A549 (cell line): ENCODE results near the gene LDLRAD4.

Experiments
- CHD2 ChIP-seq: fragments of 150-350 bp; IDR thresholded peaks from 2 replicates; pipeline ENCODE4 v1.6.1; 2014; ENCODE audit warnings: low read length; ENCODE audit not compliant: partially characterized antibody
- JUN ChIP-seq, 2 experiments: fragments of >200 bp; sonication (Bioruptor Twin); formaldehyde crosslinking; IDR thresholded peaks; 2 replicates in 1 of 2; 3 replicates in 1 of 2; pipeline ENCODE4 v1.6.1; 2016 to 2017
- MAZ ChIP-seq: fragments of 150-350 bp; IDR thresholded peaks from 2 replicates; pipeline ENCODE4 v1.6.1; 2014; ENCODE audit warnings: antibody characterized with exemption, low read depth, low read length, borderline replicate concordance
- SMC3 ChIP-seq: fragments of >200 bp; sonication (Bioruptor Twin); formaldehyde crosslinking; IDR thresholded peaks from 3 replicates; pipeline ENCODE4 v1.6.1; 2018; ENCODE audit warnings: inconsistent platforms
- TF ChIP-seq, protein P1 (sequence below): fragments of 450-650 bp; IDR thresholded peaks from 2 replicates; pipeline ENCODE4 v1.6.1; 2014; ENCODE audit warnings: antibody characterized with exemption
- TF ChIP-seq, protein P2 (sequence below): fragments of 200-600 bp; sonication (generic); IDR thresholded peaks from 2 replicates; pipeline ENCODE4 v1.6.1; 2016; ENCODE audit warnings: antibody characterized with exemption, mild to moderate bottlenecking, moderate library complexity
- TF ChIP-seq, protein P3 (sequence below): fragments of >200 bp; sonication (Bioruptor Twin); formaldehyde crosslinking; IDR thresholded peaks from 3 replicates; pipeline ENCODE4 v1.5.1; 2016

DNA sequence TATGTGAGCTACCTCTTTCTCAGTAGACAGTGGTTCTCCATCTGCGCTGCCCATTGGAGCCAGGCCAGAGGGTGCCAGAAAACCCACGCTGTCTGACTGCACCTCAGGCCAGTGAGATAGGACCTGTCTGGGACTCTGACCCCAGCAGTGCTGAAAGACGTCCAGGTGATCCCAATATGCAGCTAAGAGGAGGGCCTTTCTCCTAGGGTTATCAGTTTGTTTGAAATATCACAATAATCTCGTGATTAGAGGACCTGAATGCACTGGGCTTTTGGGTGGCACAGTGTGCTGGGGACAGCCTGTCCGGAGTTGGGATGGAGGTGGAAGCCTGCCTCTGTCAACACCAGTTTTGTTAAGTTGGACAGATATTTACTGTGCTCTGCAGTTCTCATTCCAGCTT lies 216.3 kb downstream of the LDLRAD4 start:
- TF ChIP-seq, protein P1, sequence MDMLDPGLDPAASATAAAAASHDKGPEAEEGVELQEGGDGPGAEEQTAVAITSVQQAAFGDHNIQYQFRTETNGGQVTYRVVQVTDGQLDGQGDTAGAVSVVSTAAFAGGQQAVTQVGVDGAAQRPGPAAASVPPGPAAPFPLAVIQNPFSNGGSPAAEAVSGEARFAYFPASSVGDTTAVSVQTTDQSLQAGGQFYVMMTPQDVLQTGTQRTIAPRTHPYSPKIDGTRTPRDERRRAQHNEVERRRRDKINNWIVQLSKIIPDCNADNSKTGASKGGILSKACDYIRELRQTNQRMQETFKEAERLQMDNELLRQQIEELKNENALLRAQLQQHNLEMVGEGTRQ, result no peak
- TF ChIP-seq JUN (IDR thresholded peaks at IDR 0.05), result no peak
- TF ChIP-seq, protein P2, sequence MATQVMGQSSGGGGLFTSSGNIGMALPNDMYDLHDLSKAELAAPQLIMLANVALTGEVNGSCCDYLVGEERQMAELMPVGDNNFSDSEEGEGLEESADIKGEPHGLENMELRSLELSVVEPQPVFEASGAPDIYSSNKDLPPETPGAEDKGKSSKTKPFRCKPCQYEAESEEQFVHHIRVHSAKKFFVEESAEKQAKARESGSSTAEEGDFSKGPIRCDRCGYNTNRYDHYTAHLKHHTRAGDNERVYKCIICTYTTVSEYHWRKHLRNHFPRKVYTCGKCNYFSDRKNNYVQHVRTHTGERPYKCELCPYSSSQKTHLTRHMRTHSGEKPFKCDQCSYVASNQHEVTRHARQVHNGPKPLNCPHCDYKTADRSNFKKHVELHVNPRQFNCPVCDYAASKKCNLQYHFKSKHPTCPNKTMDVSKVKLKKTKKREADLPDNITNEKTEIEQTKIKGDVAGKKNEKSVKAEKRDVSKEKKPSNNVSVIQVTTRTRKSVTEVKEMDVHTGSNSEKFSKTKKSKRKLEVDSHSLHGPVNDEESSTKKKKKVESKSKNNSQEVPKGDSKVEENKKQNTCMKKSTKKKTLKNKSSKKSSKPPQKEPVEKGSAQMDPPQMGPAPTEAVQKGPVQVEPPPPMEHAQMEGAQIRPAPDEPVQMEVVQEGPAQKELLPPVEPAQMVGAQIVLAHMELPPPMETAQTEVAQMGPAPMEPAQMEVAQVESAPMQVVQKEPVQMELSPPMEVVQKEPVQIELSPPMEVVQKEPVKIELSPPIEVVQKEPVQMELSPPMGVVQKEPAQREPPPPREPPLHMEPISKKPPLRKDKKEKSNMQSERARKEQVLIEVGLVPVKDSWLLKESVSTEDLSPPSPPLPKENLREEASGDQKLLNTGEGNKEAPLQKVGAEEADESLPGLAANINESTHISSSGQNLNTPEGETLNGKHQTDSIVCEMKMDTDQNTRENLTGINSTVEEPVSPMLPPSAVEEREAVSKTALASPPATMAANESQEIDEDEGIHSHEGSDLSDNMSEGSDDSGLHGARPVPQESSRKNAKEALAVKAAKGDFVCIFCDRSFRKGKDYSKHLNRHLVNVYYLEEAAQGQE, result no peak
- TF ChIP-seq SMC3, result no peak
- TF ChIP-seq, protein P3, sequence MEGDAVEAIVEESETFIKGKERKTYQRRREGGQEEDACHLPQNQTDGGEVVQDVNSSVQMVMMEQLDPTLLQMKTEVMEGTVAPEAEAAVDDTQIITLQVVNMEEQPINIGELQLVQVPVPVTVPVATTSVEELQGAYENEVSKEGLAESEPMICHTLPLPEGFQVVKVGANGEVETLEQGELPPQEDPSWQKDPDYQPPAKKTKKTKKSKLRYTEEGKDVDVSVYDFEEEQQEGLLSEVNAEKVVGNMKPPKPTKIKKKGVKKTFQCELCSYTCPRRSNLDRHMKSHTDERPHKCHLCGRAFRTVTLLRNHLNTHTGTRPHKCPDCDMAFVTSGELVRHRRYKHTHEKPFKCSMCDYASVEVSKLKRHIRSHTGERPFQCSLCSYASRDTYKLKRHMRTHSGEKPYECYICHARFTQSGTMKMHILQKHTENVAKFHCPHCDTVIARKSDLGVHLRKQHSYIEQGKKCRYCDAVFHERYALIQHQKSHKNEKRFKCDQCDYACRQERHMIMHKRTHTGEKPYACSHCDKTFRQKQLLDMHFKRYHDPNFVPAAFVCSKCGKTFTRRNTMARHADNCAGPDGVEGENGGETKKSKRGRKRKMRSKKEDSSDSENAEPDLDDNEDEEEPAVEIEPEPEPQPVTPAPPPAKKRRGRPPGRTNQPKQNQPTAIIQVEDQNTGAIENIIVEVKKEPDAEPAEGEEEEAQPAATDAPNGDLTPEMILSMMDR, result no peak
- no peak for TF ChIP-seq MAZ
- TF ChIP-seq CHD2, result no peak
